GM18907 (cell line): ENCODE results near the gene ZNF384.

ENCODE experiments used
- ATAC-seq: cut with Tn5 transposase; IDR thresholded peaks from one replicate; pipeline ENCODE4 v1.9.1; 2021; ENCODE audit warnings: mild to moderate bottlenecking, moderate library complexity; ENCODE audit not compliant: unreplicated experiment

Gene ZNF384

GRCh38 chr12:6699259-6699988, 10.2 kb upstream of the ZNF384 start:
- ATAC-seq = no peak

GRCh38 chr12:6698352-6699046, 9.3 kb upstream of the ZNF384 start:
- ATAC-seq = no peak

- no peak for ATAC-seq
Observed at GRCh38 chr12:6697584-6698351, 8.6 kb upstream of the ZNF384 start.

GRCh38 chr12:6696690-6697583, 7.8 kb upstream of the ZNF384 start:
- no peak for ATAC-seq

GRCh38 chr12:6695313-6696045, 6.3 kb upstream of the ZNF384 start:
- ATAC-seq = no peak

GRCh38 chr12:6694701-6695100, 5.5 kb upstream of the ZNF384 start:
- ATAC-seq = no peak

- ATAC-seq = no peak
Observed at GRCh38 chr12:6693832-6694355, 4.7 kb upstream of the ZNF384 start.

GRCh38 chr12:6692888-6693287, 3.7 kb upstream of the ZNF384 start:
- no peak for ATAC-seq

- no peak for ATAC-seq
Observed at GRCh38 chr12:6691473-6691872, 2.3 kb upstream of the ZNF384 start.

- ATAC-seq = peak; percentile 14
Observed at GRCh38 chr12:6688543-6688998, 604 bp downstream of the ZNF384 start.

GRCh38 chr12:6685814-6686213, 3.4 kb downstream of the ZNF384 start:
- ATAC-seq = no peak

GRCh38 chr12:6684609-6685008, 4.6 kb downstream of the ZNF384 start:
- no peak for ATAC-seq

- ATAC-seq = no peak
Observed at GRCh38 chr12:6676962-6677361, 12.2 kb downstream of the ZNF384 start.

GRCh38 chr12:6672143-6672542, 17.0 kb downstream of the ZNF384 start:
- ATAC-seq = no peak

- no peak for ATAC-seq
Observed at GRCh38 chr12:6667559-6668210, 21.5 kb downstream of the ZNF384 start.

- ATAC-seq = no peak
Observed at GRCh38 chr12:6666211-6666610, 23.0 kb downstream of the ZNF384 start.

- ATAC-seq = no peak
Observed at GRCh38 chr12:6664902-6665301, 24.3 kb downstream of the ZNF384 start.

GRCh38 chr12:6662906-6663742, 26.1 kb downstream of the ZNF384 start, which contains the start of gene ING4:
ING4 (minus strand) TSS chr12:6663119; CDS start chr12:6663101, 18 bp downstream.
- peak; percentile 94 for ATAC-seq
